GM18517 (cell line): ENCODE data around the gene C2.

Experiments used
- ATAC-seq: cut with Tn5 transposase; IDR thresholded peaks from one replicate; pipeline ENCODE4 v1.9.1; 2021; ENCODE audit warnings: mild to moderate bottlenecking, moderate library complexity; ENCODE audit not compliant: unreplicated experiment

C2 gene

GRCh38 chr6:31927242-31927862, at the start of gene C2:
Gene C2 (plus strand): TSS chr6:31927717. CDS start chr6:31927753, 36 bp downstream.
- no peak for ATAC-seq

DNA sequence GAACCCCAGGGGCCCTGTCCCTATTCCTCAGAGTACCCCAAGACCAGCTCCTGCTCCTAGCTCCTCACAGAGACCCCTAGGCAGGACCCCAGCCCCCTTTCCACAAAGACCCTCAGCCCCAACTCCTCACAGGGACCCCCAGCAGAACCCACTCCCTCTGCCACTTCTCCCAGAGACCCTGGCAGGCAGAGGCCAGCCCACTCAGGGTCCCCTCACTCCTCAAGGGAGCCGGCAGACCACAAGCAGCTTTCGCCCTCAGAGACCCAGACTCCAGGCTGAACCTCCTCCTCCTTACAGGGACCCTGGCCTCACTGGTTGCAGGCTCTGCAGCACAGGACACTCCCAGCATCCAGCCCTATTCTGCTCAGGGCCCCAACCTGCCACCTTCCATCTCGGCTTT, 49.3 kb upstream of the C2 start:
- no peak for ATAC-seq

DNA sequence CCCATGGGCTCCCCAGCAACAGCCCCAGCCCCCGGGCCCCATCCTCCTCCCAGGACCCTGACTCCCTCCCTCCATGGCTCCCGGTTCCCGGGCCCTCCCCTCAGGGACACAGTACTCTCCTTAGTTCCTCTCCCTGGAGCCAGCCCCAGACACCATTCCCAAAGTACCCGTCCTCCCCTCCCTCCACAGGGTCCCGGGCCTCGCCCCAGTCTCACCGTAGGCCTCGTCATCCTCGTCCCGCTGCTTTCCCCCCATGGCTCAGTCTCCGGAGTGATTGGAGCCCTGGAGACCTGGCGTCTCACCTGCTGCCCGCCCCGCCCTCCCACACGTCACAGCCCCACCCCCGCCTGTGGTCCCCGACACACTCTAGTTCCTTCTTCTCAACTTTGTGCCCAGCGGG, 48.8 kb upstream of the C2 start, which contains the start of gene SLC44A4:
TSS of gene SLC44A4 (minus strand) at position 272 of the 400 bp plus-strand sequence. CDS start at position 255, 17 bp downstream.
- ATAC-seq = no peak

GRCh38 chr6:31879143-31879542, 48.4 kb upstream of the C2 start:
- no peak for ATAC-seq

GRCh38 chr6:31879901-31880300, 47.6 kb upstream of the C2 start:
- no peak for ATAC-seq

DNA sequence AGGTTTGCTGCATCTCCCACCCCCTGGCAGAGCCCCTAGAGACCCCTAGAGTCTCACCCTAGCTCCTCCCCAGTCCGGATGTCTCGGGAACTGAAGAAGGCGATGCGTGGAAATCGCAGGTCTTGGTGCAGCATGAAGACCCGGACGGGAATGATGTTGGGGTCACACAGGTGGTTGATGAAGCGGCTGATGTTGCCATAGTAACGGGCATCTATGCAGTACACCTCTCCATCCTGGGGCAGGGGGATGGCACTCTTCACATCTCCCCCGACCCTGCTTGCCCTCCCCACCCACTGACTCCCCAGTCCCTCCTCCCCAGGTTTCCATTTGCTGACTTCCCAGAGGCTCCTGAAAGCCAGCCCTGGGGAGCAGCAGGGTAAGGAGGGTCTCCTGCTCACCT, 46.9 kb upstream of the C2 start:
- ATAC-seq = no peak

DNA sequence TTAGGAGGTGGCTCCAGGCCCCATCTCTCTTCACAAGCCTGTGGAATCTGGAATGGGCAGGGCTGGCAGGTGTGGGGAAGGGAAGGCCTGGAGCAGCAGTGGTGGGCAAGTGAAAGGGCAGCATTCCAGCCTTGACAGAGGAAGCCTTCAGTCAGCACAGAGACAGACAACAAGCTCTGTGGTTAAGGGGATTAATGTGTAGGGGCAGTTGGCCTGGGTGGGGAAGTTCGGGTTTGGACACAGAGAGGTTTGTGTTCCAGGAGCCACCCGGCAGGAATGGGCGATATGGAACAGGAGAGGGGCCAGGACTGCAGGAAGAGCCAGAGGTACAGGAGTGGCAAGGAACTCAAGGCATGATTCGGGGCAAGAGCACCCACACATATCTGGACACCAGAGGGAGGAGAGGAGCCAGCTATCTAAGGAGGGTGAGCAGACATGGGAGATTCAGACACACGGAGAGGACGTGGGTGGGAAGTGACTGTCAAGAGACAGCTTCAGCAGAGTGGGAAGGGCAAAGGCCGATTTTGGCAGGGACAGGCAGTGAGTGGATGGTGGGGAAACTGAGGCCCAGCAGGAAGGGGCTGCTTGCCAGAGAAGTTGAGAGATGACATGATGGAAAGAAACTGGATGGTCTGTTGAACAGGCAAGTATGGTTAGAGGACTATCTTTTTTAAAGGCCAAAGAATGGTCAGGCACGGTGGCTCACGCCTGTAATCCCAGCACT, 46.2 kb upstream of the C2 start:
- no peak for ATAC-seq

DNA sequence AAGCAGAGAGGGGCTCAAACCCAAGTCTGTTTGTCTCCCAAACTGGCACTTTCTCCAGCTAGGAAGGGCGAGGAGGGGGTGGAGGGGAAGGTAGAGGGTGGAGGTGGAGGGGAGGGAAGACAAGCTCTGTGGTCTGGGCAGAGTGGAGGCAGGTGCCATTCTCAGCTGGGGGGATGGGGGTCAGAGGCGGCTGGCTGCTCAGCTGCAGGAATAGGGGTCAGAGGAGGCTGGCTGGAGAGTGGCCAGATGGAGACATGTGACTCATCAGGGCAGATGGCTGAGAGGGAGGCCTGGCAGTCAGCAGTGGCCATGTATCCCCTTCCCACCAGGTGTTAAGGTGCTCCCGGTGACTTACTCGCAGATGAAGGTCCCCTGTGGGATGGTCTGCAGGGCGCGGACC, 45.2 kb upstream of the C2 start:
- no peak for ATAC-seq

- ATAC-seq = no peak
These were observed 43.8 kb upstream of the C2 start for GRCh38 chr6:31883676-31884075.

GRCh38 chr6:31884528-31885035, 42.9 kb upstream of the C2 start:
- ATAC-seq = no peak

- ATAC-seq = no peak
These were observed 41.0 kb upstream of the C2 start for GRCh38 chr6:31886541-31886991.

DNA sequence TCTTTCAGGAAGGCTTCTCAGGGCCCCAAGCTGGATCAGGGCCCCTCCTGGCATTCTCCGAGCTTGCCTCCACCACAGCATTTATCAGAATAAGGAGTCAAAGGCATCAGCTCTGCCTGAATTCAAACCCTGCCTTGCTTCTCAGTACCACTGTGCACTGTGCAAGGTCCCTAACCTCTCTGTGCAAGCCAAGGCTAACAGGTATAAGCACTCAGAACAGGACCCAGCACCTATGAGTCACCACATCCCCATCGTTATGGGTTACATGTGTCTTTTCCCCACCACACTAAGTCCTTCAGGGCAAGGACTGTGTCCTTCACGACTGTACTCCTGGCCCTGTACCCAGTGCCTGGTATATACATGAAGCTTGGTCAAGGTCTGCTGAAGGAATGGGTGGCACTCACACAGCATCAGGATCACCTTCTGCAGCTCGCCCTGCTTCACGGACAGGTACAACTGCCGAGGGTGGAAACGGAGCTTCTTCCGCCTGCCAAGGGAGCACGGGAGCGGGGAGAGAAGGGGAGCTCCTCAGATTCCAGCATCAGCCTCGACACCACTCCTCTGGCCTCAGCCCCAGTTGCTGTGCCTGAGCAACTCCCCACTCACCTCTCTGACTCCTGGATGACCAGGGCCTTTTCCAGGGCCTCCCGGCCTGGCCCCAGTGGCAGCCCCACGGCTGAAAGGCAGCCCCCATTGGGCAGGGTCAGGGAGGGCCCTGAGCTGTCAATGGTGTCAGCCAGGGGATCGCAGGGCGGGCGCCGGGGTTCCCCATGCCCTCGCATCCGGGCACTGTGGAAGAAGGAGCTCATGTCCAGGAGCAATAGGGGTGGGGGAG, 40.1 kb upstream of the C2 start:
- ATAC-seq = no peak

GRCh38 chr6:31888276-31889258, 39.0 kb upstream of the C2 start:
- ATAC-seq = no peak

DNA sequence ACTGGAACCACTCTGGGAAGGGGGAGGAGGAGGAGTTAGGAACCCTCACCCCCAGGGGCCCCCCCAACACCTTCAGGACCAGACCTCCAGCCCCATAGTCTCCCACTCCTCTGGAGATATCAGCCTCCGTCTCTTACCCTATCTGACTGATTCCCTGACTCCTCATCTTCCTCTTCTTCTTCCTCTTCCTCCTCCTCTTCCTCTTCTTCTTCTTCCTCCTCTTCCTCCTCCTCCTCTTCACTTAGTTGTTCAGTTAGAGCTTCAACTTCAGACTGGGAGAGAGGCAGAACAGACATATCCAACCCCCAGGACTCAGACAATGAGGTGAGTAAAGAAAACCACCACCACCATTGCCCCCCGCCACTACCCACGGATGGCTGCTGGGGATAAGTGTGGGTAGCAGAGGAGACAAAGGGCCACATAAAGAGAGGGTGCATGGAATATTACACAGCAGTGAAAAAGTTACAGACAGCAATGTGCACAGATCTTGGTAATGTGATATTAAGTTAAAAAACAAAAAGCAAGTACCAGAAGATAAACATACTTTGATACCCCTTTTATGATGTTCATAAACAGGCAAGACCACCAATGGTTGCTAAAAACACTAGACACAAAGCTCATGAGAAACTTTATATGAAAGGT, 38.1 kb upstream of the C2 start:
- no peak for ATAC-seq

DNA sequence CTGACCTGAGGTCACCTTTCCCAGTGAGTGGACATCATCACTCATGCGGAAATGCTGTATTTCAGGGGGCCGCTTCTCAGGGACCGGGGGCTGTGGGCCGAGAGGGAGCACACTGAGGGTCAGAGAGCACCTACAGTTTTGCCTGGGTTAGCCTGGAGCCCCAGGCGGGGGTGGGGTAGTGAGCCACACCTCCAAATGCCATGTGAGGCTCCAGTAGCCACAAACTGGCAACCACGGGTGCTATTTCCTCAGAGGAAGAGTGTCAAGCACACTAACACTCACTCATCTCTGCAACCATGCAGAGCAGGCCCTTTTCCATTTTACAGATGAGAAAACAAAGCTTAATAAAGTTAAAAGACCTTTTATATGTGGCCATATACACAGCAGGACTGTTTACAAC, 34.7 kb upstream of the C2 start:
- no peak for ATAC-seq

- ATAC-seq = no peak
These were observed 31.0 kb upstream of the C2 start for GRCh38 chr6:31896493-31896855.

DNA sequence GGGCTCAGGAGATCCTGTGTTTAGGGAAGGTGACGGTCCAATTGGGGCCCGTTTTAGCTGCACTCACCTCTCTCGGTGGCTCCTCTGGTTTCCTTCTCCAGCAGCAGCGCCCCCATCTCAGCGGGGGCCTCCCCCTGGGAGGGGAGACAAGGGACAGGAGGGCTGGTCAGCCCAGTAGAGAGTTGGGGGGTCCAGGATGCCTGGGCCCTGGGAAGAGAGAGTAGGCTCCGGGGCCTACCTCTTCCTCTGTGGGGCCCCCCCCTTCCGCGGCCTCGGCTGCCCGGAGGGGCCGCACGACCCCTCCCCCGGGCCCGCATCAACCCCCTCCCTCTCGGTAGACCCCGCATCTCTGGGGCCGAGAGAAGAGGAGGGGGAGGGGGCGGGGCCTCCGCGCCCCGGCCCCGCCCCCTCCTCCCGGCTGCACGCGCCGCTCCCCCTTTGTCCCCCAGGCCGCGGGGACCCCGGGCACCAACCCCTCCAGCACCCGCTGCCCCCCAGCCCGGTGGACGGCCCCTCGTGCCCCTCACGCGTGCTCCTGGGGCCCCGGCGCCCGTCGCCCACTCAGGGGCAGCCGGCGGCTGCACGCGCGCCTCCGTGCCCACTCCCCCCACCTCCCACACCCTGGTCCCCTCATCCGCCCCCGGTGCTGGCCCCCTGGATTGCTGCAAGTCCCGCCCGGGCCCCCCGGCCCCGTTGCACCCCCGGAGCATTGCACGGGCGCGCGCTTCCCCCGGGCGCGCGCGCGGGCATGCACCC, 30.5 kb upstream of the C2 start:
- no peak for ATAC-seq

GRCh38 chr6:31897612-31898382, 29.7 kb upstream of the C2 start, which contains the start of gene EHMT2:
Gene EHMT2 (minus strand): TSS chr6:31897698. CDS start chr6:31897677, 21 bp downstream.
- peak; percentile 66 for ATAC-seq
